ENCODE measurements around the gene ACSF3.
"Not testable (repeated sequence)": the region's sequence is repeated elsewhere in the genome, so short reads cannot be mapped to it uniquely, and the experiment has no call there.

ACSF3 gene

DNA sequence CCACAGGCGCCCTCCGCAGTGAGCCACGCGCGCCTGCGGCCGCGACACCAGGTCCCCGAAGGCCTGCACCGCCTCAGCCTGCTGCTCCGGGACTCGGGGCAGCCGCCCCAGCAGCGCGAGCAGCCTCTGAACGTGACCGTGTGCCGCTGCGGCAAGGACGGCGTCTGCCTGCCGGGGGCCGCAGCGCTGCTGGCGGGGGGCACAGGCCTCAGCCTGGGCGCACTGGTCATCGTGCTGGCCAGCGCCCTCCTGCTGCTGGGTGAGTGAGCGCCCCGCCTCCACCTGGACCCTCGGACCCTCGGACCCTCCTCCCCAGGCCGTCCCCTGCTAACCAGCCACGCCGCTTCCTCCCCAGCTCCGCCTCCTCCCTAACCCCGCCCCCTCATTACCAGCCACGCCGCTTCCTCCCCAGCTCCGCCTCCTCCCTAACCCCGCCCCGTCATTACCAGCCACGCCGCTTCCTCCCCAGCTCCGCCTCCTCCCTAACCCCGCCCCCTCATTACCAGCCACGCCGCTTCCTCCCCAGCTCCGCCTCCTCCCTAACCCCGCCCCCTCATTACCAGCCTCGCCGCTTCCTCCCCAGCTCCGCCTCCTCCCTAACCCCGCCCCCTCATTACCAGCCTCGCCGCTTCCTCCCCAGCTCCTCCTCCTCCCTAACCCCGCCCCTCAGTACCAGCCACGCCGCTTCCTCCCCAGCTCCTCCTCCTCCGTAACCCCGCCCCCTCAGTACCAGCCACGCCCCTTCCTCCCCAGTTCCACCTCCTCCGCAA, 98.7 kb downstream of the ACSF3 start:
- not testable (repeated sequence) for H3K9me3 Mint-ChIP-seq; H3K4me1 Mint-ChIP-seq (ENCODE audit: low read depth); H3K4me3 Mint-ChIP-seq; H3K27me3 Mint-ChIP-seq; H3K36me3 Mint-ChIP-seq (ENCODE audit: low read depth); H3K27ac Mint-ChIP-seq

DNA sequence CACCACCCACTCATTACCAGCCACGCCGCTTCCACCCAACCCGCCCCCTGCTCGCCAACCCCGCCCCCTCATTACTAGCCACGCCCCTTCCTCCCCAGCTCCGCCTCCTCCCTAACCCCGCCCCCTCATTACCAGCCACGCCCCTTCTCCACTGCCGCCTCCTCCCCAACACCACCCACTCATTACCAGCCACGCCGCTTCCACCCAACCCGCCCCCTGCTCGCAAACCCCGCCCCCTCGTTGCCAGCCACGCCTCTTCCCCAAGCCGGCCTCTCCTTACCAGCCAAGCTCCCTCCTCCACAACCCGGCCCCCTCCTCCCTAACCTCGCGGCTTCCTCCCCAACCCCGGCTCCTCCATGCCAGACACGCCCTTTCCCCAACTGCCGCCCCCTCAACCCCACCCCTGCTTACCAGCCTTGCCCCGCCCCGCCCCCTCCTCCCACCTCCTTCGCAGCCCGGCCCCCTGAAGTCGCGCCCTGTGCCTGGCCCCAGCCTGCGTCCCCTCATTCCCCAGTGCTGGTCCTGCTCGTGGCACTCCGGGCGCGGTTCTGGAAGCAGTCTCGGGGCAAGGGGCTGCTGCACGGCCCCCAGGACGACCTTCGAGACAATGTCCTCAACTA, 99.4 kb downstream of the ACSF3 start:
- no peak overlapping the region for H3K27ac Mint-ChIP-seq
- no peaks in the 10 kb centered on the region for H3K9me3 Mint-ChIP-seq
- H3K36me3 Mint-ChIP-seq (ENCODE audit: low read depth): no peaks in the 10 kb centered on the region
- no peaks in the 10 kb centered on the region for H3K27me3 Mint-ChIP-seq
- no peaks in the 10 kb centered on the region for H3K4me1 Mint-ChIP-seq (ENCODE audit: low read depth)
- H3K4me3 Mint-ChIP-seq: no peak overlapping the region

DNA sequence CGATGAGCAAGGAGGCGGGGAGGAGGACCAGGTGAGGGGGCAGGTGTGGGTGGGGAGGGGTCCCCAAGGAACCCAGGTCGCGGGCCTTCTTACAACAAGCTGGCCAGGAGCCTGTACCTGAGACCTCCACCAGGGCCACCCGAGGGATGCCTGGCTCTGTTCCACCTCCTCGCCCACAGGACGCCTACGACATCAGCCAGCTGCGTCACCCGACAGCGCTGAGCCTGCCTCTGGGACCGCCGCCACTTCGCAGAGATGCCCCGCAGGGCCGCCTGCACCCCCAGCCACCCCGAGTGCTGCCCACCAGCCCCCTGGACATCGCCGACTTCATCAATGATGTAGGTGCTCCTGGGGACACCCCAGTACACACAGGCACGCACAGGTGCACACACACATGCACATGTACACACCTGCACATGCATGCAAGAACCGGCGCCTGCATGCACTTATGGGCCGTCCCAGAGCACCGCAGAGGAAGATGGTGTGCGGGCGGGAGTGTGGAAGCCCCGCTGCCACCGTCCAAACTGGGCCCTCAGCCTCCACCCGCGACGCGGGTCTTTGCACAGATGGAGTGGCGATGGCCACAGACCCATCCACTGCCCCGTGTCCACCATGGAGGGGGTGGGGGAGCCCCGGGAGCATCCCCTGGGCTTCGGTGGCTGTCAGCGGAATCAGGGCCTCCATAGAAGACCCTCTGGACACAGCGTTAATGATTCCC, 100.1 kb downstream of the ACSF3 start:
- Mint-ChIP-seq H3K27me3 (no peaks in the 10 kb centered on the region), H3K9me3 (no peaks in the 10 kb centered on the region), H3K27ac (no peak overlapping the region), H3K4me3 (no peak overlapping the region), H3K36me3 (ENCODE audit: low read depth) (no peaks in the 10 kb centered on the region), H3K4me1 (ENCODE audit: low read depth) (no peaks in the 10 kb centered on the region)

DNA sequence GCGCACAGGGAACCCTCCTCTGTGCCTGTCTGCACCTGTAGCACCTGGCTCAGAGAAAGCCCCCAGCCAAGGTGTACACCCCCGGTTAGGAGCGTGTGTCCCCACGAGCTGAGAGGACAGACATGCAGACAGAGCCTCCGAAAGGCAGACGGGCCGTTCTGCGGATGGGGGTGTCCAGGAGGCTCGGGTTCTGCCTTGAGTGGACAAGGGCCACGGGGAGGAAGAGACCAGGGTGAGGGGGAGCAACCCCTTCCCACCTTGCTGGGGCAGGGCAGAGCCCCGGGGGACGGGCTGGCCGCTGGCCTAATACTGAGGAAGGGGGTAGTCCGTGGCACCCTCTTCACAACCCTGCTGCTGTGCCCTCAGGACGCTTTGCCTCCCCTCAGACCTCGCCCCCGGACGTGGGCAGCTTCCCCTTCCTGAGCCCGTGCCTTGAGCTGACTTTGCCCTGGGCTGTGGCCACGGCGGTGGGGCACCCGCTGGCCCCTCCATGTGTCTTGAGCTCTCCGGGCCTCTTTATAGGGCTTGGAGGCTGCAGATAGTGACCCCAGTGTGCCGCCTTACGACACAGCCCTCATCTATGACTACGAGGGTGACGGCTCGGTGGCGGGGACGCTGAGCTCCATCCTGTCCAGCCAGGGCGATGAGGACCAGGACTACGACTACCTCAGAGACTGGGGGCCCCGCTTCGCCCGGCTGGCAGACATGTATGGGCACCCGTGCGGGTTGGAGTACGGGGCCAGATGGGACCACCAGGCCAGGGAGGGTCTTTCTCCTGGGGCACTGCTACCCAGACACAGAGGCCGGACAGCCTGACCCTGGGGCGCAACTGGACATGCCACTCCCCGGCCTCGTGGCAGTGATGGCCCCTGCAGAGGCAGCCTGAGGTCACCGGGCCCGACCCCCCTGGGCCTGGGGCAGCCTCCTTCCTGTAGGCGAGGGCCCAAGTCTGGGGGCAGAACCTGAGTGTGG, 101.0 kb downstream of the ACSF3 start:
- no peaks in the 10 kb centered on the region for H3K4me1 Mint-ChIP-seq (ENCODE audit: low read depth)
- H3K27ac Mint-ChIP-seq: no peak overlapping the region
- H3K4me3 Mint-ChIP-seq: no peak overlapping the region
- no peaks in the 10 kb centered on the region for H3K27me3 Mint-ChIP-seq
- no peaks in the 10 kb centered on the region for H3K36me3 Mint-ChIP-seq (ENCODE audit: low read depth)
- H3K9me3 Mint-ChIP-seq: no peaks in the 10 kb centered on the region

DNA sequence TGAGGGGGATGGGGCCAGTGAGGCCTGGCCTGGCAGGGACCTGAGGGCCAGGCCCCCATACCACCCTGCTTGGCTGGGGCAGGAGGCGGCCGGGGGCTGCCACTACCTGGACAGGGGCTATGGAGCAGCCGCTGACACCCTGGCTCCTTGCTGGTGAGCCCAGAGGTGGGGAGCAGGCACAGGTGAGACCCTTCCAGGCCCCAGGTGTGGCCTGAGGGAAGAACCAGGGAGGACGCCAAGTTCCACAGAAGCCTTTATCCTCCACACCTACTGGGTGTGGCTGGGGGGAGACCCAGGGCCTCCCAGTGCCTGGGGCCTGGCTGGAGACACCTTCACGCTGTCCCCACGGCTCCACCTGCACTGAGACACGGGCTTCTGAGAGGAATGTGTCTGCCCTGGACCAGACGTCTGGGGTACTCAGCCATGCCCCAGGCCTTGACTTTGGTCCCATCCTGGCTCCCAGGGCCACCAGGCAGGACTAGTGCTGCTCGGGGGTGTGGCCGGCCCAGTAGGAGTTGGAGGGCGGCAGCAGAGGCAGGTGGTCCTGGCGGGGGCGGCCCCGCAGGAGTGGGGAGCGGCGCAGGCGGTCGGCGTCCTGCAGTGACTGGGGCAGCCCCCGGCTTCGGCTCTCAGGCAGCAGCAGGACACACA, 102.0 kb downstream of the ACSF3 start:
- peaks cover 9% of the 10 kb centered on the region for H3K27me3 Mint-ChIP-seq

DNA sequence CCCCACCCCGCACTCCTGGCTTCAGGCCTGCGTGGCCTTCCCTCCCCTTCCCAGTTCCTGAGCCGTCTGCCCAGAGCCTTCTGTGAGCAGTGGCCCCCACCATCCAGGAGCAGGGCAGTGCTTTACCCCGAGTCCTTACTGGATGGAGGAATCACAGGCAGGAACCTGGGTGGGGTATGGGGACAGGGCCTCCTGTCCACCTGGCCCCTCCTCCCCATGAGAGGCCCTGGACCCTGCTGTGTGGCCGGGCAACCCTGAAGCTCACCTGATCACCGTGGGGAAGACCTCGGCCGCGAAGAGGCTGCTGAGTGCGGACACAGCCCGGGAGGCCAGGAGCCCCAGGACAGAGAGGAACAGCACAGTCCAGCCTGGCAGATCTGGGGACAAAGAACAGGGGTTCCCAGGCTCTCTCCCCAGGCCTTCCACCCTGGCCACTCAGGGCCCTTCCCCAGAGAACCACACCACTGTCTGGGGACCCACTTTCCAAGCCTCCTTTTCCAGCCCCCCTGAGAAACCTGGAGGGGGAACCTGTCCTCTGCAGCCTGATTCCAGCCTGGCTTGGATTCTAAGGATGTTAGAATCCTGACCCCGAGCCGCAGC, 103.5 kb downstream of the ACSF3 start:
- peaks cover 12% of the 10 kb centered on the region for H3K27me3 Mint-ChIP-seq
- no peak overlapping the region for H3K4me3 Mint-ChIP-seq
- H3K9me3 Mint-ChIP-seq: no peaks in the 10 kb centered on the region
- H3K36me3 Mint-ChIP-seq (ENCODE audit: low read depth): no peaks in the 10 kb centered on the region
- H3K27ac Mint-ChIP-seq: no peak overlapping the region
- H3K4me1 Mint-ChIP-seq (ENCODE audit: low read depth): peaks cover 10% of the 10 kb centered on the region

More for the DNA sequence above, 102.0 kb downstream of the ACSF3 start:
- H3K9me3 Mint-ChIP-seq: no peaks in the 10 kb centered on the region
- no peaks in the 10 kb centered on the region for H3K36me3 Mint-ChIP-seq (ENCODE audit: low read depth)
- no peak overlapping the region for H3K27ac Mint-ChIP-seq
- H3K4me1 Mint-ChIP-seq (ENCODE audit: low read depth): peaks cover 8% of the 10 kb centered on the region
- no peak overlapping the region for H3K4me3 Mint-ChIP-seq

DNA sequence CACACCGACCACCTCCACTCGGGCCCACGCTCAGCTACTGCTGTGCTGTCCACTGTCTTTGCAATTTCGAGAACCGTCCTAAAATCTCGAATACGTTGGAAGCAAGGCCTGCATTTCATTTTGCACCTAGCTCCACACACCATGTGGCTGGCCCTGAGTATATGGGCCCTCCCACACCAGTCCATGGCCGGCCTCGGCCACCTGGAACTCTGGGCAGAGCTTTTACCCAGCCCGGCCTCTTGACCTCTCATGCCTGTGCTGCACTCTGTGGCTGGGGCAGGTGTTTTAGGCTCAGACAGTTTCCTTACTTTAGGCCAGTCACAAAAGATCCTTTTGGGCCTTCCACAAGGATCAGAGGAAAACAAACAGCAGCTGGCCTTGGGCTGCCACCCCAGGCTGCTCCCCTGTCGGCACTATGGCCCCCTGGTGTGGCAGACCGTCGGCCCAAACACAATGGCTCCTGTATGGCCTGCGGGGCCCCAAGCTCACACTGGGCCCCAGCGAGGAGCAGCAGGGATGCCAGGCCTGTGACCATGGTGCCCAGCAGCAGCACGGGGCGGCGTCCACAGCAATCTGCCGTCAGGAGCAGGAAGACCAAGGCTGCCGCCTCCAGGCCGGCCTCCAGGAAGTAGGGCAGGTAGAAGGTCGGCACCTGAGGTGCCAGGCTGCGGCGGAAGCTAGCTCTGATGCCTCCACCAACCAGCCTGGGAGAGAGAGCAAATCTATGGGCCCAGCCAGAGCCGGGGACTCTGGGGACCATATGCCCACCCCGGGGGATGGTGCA, 104.2 kb downstream of the ACSF3 start:
- Mint-ChIP-seq H3K4me3 (no peak overlapping the region), H3K36me3 (ENCODE audit: low read depth) (no peaks in the 10 kb centered on the region), H3K9me3 (no peaks in the 10 kb centered on the region), H3K27me3 (peaks cover 18% of the 10 kb centered on the region), H3K4me1 (ENCODE audit: low read depth) (peaks cover 10% of the 10 kb centered on the region), H3K27ac (no peak overlapping the region)

DNA sequence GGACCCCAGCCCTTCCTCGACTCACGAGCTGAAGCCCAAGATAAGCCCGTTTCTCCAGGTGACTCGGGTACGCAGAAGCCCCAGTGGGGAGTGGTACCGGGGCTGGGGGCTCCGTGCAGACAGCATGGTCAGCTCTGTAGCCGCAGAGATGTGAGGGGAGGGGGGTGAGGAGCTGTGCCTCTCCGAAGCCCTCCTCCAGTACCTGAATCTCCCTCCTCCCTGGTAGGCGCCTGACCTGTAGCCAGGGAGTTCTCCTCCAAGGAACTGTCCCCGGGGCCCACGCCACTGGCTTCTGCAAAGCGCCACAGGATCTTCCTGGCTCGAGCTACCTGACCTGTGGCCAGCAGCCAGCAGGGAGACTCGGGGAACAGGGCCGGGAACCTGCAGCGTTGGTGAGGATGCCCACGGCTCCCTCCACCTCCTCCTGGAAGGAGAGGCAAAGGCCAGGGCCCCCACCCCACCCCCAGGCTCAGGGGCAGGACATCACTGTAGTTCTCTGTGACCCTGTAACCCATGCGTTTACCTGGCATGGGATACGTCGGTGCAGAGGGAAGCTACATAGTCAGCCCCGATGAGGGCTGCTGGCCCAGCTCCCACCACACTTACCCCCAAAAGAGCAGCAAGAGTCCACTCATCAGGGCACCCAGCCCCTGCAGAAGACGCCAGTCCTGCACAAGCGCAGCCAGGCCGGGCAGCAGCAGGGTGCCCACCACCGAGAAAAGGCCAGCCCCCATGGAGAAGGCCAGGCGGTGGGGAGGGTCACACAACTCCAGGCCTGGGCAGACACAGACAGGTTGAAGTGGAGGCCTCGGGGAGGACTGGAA, 105.0 kb downstream of the ACSF3 start:
- Mint-ChIP-seq H3K27me3 (peaks cover 27% of the 10 kb centered on the region), H3K4me3 (no peak overlapping the region), H3K4me1 (ENCODE audit: low read depth) (peaks cover 10% of the 10 kb centered on the region), H3K36me3 (ENCODE audit: low read depth) (no peaks in the 10 kb centered on the region), H3K27ac (no peak overlapping the region), H3K9me3 (no peaks in the 10 kb centered on the region)

DNA sequence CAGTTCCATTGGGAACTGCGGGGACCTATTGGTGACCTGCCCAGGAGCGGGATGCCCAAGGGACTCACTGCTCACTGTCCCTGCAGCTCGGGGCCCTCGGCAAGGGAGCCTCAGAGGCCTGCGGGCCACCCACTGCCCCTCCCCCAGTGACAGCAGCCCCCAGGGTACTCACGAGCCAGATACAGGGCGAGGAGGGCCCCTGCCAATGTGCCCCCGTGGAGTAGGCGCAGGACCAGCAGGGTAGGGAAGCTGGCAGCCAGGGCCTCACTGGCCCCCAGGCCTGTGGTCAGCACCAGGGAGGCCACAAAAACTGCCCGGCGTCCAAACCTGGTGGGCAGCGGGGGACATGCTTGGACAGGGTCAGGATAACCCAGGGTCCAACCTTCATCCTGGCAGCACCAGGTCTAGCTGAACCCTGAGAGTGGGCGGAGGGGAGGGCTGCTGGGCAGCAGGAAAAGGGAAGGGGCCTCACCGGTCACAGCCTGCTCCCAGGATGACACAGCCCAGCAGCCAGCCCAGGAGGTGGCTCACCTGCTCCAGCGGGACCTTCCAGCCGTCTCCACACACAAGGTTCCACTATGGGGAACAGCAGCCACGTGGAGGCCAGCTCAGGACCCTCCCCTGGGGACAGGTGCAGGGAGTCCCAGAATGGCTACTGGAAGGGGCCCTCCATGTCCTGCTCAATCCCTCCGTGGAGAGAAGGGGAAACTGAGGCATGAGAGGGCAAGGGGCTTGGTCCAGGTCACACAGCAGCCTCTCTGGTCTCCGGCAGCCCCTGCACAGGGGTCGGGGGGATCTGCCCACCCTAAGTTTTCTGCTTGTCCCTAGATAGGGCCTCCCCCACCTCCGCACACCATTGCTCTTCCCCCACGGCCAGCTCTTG, 105.8 kb downstream of the ACSF3 start:
- no peaks in the 10 kb centered on the region for H3K9me3 Mint-ChIP-seq
- peaks cover 10% of the 10 kb centered on the region for H3K4me1 Mint-ChIP-seq (ENCODE audit: low read depth)
- H3K4me3 Mint-ChIP-seq: no peak overlapping the region
- H3K36me3 Mint-ChIP-seq (ENCODE audit: low read depth): no peaks in the 10 kb centered on the region
- no peak overlapping the region for H3K27ac Mint-ChIP-seq
- H3K27me3 Mint-ChIP-seq: peaks cover 35% of the 10 kb centered on the region

DNA sequence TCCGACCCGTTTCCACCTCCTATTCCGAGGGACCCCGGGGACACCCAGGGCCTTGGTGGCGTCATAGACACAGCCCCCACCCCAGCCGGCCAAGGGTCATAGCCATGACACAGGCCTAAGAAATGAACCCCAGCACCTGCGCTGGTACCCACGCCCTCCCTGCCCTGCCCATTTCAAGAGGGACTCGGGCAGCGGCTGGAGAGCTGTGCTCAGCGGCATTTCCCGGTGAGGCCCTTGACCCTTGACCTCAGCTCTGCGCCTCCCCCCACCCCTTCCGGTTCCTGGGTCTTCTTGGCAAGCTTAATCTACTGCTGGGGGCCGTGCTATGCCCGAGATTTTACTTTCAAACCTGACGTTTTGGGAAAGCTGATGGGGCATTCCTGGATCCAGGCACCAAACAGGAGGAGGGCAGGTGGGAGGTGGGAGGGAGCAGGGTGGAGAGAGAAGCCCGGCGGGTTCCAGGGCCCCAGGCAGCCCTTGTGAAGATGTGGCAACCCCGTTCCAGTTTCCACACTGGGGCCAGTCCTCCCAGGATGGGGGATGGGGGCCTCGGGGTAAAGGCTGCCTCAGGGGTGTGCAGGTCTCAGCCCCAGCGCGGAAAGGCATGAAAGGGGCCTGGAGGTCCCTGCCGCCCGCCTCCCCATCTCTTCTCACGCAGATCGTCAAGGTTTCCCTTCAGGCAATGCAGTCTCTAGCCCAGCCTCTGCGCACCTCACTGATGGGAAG, 106.6 kb downstream of the ACSF3 start, which contains the start of gene SLC22A31:
Gene SLC22A31, minus strand, starts transcription at position 414 of the 726 bp plus-strand sequence. Its CDS starts 36 bp downstream, at position 378.
- no peak within 1 kb of the TSS for H3K4me3 Mint-ChIP-seq
- no peak within 1 kb of the TSS for H3K27ac Mint-ChIP-seq
- H3K4me1 Mint-ChIP-seq (ENCODE audit: low read depth): peaks cover 10% of the 10 kb centered on the region
- no peaks in the 10 kb centered on the region for H3K9me3 Mint-ChIP-seq
- peaks cover 40% of the 10 kb centered on the region for H3K27me3 Mint-ChIP-seq
- no peaks in the 10 kb centered on the region for H3K36me3 Mint-ChIP-seq (ENCODE audit: low read depth)

DNA sequence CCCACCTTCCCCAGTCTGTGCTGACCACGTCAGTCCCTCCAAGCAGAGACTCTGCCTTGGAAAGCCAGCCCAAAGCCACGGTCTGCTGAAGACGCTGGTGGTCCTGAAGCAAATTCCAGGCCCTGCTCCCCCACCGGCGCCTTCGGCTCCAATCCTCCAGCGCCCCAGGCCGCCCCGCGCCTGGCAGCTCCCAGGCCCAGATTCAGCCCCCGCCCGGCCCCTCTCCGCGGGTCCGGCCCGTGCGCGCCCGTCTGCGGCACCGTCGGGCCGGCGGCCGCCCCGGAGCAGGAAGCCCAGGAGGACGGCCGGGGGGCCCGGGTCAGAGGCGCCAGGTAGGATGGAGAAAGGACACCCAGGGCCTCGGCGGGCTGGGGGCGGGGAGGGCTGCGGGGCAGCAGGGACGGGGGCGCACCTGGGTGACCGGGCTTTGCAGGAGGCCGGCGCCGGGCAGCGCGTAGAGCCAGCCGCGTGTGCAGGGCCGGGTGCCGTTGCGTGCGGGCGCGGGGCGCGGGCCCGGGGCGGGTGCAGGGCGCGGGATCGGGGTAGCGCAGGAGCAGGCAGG, 107.3 kb downstream of the ACSF3 start:
- peaks cover 10% of the 10 kb centered on the region for H3K4me1 Mint-ChIP-seq (ENCODE audit: low read depth)
- no peaks in the 10 kb centered on the region for H3K9me3 Mint-ChIP-seq
- no peak overlapping the region for H3K4me3 Mint-ChIP-seq
- no peak overlapping the region for H3K27ac Mint-ChIP-seq
- no peaks in the 10 kb centered on the region for H3K36me3 Mint-ChIP-seq (ENCODE audit: low read depth)
- peaks cover 40% of the 10 kb centered on the region for H3K27me3 Mint-ChIP-seq
